Ishikawa (cell line): ENCODE results near the gene SDCCAG8.

Source experiments
- CEBPB ChIP-seq: IDR thresholded peaks from 2 replicates; pipeline ENCODE4 v1.6.1; 2012
- CREB1 ChIP-seq: IDR thresholded peaks from 2 replicates; pipeline ENCODE4 v1.6.1; 2012; ENCODE audit warnings: low read depth
- EGR1 ChIP-seq: IDR thresholded peaks from 2 replicates; pipeline ENCODE4 v1.6.1; 2012
- EP300 ChIP-seq: IDR thresholded peaks from 2 replicates; pipeline ENCODE4 v1.6.1; 2012; ENCODE audit warnings: borderline replicate concordance
- FOXM1 ChIP-seq: IDR thresholded peaks from 2 replicates; pipeline ENCODE4 v1.6.1; 2012; ENCODE audit warnings: low read depth, borderline replicate concordance
- NFIC ChIP-seq: IDR thresholded peaks from 2 replicates; pipeline ENCODE4 v1.6.1; 2012
- RAD21 ChIP-seq: IDR thresholded peaks from 2 replicates; pipeline ENCODE4 v1.6.1; 2012; ENCODE audit warnings: low read depth
- REST ChIP-seq: IDR thresholded peaks from 2 replicates; pipeline ENCODE4 v1.6.1; 2012; ENCODE audit warnings: low read depth, mild to moderate bottlenecking
- TAF1 ChIP-seq: IDR thresholded peaks from 2 replicates; pipeline ENCODE4 v1.6.1; 2012; ENCODE audit warnings: low read depth, mild to moderate bottlenecking
- TCF12 ChIP-seq: IDR thresholded peaks from 2 replicates; pipeline ENCODE4 v1.6.1; 2012; ENCODE audit warnings: low read depth
- TEAD4 ChIP-seq: IDR thresholded peaks from 2 replicates; pipeline ENCODE4 v1.6.1; 2012
- USF1 ChIP-seq: IDR thresholded peaks from 2 replicates; pipeline ENCODE4 v1.6.1; 2012
- YY1 ChIP-seq: IDR thresholded peaks from 2 replicates; pipeline ENCODE4 v1.6.1; 2012; ENCODE audit warnings: low read depth
- ZBTB7A ChIP-seq: IDR thresholded peaks from 2 replicates; pipeline ENCODE4 v1.6.1; 2012; ENCODE audit warnings: low read depth
- TF ChIP-seq, protein P1 (sequence below): IDR thresholded peaks from 2 replicates; pipeline ENCODE4 v1.6.1; 2012

SDCCAG8 gene

DNA sequence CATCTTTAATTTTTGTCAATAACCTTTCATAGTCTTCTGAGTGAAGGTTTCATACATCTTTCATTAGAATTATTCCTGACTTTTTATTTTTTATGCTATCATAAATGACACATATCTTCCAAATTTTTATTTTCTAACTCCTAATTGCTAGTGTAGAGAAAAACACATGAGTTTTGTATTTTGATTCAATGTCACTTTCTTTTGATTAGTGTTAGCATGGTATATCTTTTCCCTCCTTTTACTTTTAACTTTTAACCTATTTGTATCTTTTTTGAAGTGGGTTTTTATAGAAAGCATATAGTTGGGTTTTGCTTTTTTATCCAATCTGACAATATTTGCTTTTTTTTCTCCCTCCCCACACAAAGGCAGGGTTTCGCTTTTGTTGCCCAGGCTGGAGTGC is 43.2 kb downstream of the SDCCAG8 start:
- no peak for TF ChIP-seq TCF12
- TF ChIP-seq, protein P1, sequence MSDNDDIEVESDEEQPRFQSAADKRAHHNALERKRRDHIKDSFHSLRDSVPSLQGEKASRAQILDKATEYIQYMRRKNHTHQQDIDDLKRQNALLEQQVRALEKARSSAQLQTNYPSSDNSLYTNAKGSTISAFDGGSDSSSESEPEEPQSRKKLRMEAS, result no peak
- no peak for TF ChIP-seq CEBPB
- TF ChIP-seq EGR1, result no peak
- TF ChIP-seq RAD21, result no peak
- no peak for TF ChIP-seq ZBTB7A
- TF ChIP-seq TEAD4, result no peak
- no peak for TF ChIP-seq FOXM1
- no peak for TF ChIP-seq TAF1
- no peak for TF ChIP-seq USF1
- no peak for TF ChIP-seq EP300
- TF ChIP-seq NFIC, result no peak
- TF ChIP-seq REST, result no peak
- no peak for TF ChIP-seq YY1
- no peak for TF ChIP-seq CREB1

GRCh38 chr1:243301059-243301458 is 45.2 kb downstream of the SDCCAG8 start:
- TF ChIP-seq TAF1 (no peak), USF1 (no peak), YY1 (no peak), CREB1 (no peak), NFIC (no peak), RAD21 (no peak), TEAD4 (no peak), ZBTB7A (no peak), CEBPB (no peak), REST (no peak), EP300 (no peak), FOXM1 (no peak)
- TF ChIP-seq, protein P1, result no peak

DNA sequence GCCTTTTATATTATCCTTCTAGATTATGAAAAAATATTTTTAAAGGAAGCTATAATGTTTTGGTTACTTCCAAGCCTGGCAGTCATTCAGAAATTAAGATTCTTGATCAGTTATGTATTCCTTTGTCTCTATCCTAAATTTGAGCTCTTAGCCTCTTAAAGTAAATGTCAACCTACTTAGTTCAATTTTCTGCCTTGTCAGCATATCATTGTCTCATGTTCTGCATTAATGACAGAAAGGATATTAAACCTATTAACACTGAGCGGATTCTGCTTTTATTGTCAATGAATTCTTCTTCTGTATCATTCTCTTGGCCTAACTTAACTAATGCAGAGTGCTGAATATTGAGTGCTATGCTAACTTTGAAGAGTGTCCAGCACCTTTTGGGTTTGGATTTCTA is 56.0 kb downstream of the SDCCAG8 start:
- TF ChIP-seq ZBTB7A (no peak), REST (no peak), USF1 (no peak), TEAD4 (no peak), NFIC (no peak), RAD21 (no peak), TCF12 (no peak), CEBPB (no peak)
- TF ChIP-seq, protein P1, result no peak

DNA sequence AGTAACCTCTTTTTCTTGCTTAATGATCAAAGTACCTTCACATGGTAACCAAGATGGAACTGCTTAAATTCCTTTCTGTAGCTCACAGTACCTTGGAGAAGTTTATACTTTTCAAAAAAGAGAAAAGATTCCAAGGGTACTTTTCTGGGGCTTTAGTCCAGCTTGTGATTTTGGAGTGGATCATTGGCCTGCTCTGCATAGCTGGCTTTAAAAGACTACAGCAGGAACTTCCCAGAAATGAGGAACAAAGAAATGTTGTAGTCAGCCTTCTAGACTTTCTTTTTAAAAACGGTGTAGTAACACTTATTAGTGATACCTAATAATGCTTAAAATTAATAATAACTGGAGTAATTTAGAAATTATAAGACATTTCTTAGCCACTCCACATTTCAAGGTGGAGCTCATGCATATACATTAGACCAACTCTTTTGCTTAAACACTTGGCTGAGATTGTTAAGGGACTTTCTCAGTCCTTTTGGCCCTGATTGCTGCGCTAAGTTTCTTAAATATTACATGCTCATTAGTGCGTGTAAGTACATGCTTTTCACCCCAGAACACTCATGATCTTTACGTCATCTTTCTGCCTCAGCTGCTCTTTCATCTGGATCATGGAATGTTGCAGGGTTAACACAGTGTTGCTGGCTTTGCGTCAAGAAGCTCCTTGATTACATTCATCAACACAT is 57.3 kb downstream of the SDCCAG8 start:
- no peak for TF ChIP-seq USF1
- no peak for TF ChIP-seq RAD21
- no peak for TF ChIP-seq TEAD4
- TF ChIP-seq TCF12, result no peak
- TF ChIP-seq, protein P1, result no peak
- TF ChIP-seq REST, result no peak
- TF ChIP-seq NFIC, result no peak
- TF ChIP-seq FOXM1, result no peak
- TF ChIP-seq EGR1, result no peak
- TF ChIP-seq CEBPB, result no peak
- TF ChIP-seq ZBTB7A, result no peak
- TF ChIP-seq CREB1, result no peak
- no peak for TF ChIP-seq YY1
- no peak for TF ChIP-seq TAF1
- TF ChIP-seq EP300, result no peak
